GM21723 (cell line): ENCODE results near the gene EEIG1.
"Not testable (repeated sequence)": the region's sequence is repeated elsewhere in the genome, so short reads cannot be mapped to it uniquely, and the experiment has no call there.

Source experiments
- ATAC-seq: cut with Tn5 transposase; IDR thresholded peaks from one replicate; pipeline ENCODE4 v1.9.1; 2021; ENCODE audit warnings: mild to moderate bottlenecking, moderate library complexity; ENCODE audit not compliant: unreplicated experiment

The EEIG1 gene

GRCh38 chr9:127980706-127981558 lies at the start of gene EEIG1:
Gene EEIG1, minus strand, starts transcription at chr9:127980989. Its CDS starts 852 bp downstream, at chr9:127980137.
- ATAC-seq = peak; percentile 69

GRCh38 chr9:128027705-128028104 lies 46.9 kb upstream of the EEIG1 start:
- ATAC-seq = no peak

GRCh38 chr9:128026773-128027541 lies 46.2 kb upstream of the EEIG1 start:
- peak; percentile 19 for ATAC-seq

- ATAC-seq = peak; percentile 58
Measured at GRCh38 chr9:128026255-128026772, 45.5 kb upstream of the EEIG1 start.

- no peak for ATAC-seq
Measured at GRCh38 chr9:128025736-128026135, 44.9 kb upstream of the EEIG1 start.

GRCh38 chr9:128024761-128025308 lies 44.0 kb upstream of the EEIG1 start:
- ATAC-seq = no peak

- ATAC-seq = not testable (repeated sequence)
Measured at GRCh38 chr9:128023671-128024070, 42.9 kb upstream of the EEIG1 start.

GRCh38 chr9:128022886-128023285 lies 42.1 kb upstream of the EEIG1 start:
- no peak for ATAC-seq

- no peak for ATAC-seq
Measured at GRCh38 chr9:128021098-128021497, 40.3 kb upstream of the EEIG1 start.

GRCh38 chr9:128020692-128021091 lies 39.9 kb upstream of the EEIG1 start:
- ATAC-seq = no peak

- no peak for ATAC-seq
Measured at GRCh38 chr9:128015696-128016095, 34.9 kb upstream of the EEIG1 start.

GRCh38 chr9:128011071-128011817 lies 30.5 kb upstream of the EEIG1 start:
- ATAC-seq = no peak

- no peak for ATAC-seq
Measured at GRCh38 chr9:128009639-128010038, 28.9 kb upstream of the EEIG1 start.

GRCh38 chr9:128008171-128008570 lies 27.4 kb upstream of the EEIG1 start:
- no peak for ATAC-seq

GRCh38 chr9:128007566-128008138 lies 26.9 kb upstream of the EEIG1 start:
- peak; percentile 80 for ATAC-seq

GRCh38 chr9:128006332-128006996 lies 25.7 kb upstream of the EEIG1 start:
- ATAC-seq = no peak

GRCh38 chr9:128005923-128006322 lies 25.1 kb upstream of the EEIG1 start:
- ATAC-seq = no peak

- no peak for ATAC-seq
Measured at GRCh38 chr9:128003966-128004604, 23.3 kb upstream of the EEIG1 start.

- no peak for ATAC-seq
Measured at GRCh38 chr9:128002959-128003358, 22.2 kb upstream of the EEIG1 start.
